IMR-90 (cell line): Measurements from ENCODE around the gene EIF5A.

Experiments used
- CTCF ChIP-seq: conservative IDR thresholded peaks from 2 replicates; pipeline ENCODE4 v1.5.1; 2012; ENCODE audit warnings: mild to moderate bottlenecking, low read depth, low read length, improper control_type of control experiment
- MAFK ChIP-seq: IDR thresholded peaks from 2 replicates; pipeline ENCODE4 v1.6.1; 2012; ENCODE audit warnings: low read depth, low read length, improper control_type of control experiment
- MXI1 ChIP-seq: IDR thresholded peaks from 2 replicates; pipeline ENCODE4 v1.6.1; 2012; ENCODE audit warnings: low read depth, mild to moderate bottlenecking, low read length, moderate library complexity, borderline replicate concordance
- POLR2A ChIP-seq: IDR thresholded peaks from 2 replicates; pipeline ENCODE4 v1.6.1; 2012; ENCODE audit warnings: mild to moderate bottlenecking, low read depth, low read length
- RAD21 ChIP-seq: IDR thresholded peaks from 2 replicates; pipeline ENCODE4 v1.6.1; 2012; ENCODE audit warnings: low read length, improper control_type of control experiment

- no peak for TF ChIP-seq RAD21
- no peak for TF ChIP-seq CTCF
- TF ChIP-seq POLR2A, result no peak
- TF ChIP-seq MAFK, result no peak
- TF ChIP-seq MXI1, result no peak
These were observed 9.9 kb downstream of the EIF5A start for GRCh38 chr17:7317161-7317803.
